HG03521 (cell line): ENCODE measurements around the gene FAM20A.
"Not testable (repeated sequence)": the region's sequence is repeated elsewhere in the genome, so short reads cannot be mapped to it uniquely, and the experiment has no call there.

Experiments
- ATAC-seq: cut with Tn5 transposase; IDR thresholded peaks from one replicate; pipeline ENCODE4 v1.9.1; 2021; ENCODE audit warnings: mild to moderate bottlenecking, moderate library complexity; ENCODE audit not compliant: unreplicated experiment

FAM20A gene

GRCh38 chr17:68533887-68534694 is 67.1 kb downstream of the FAM20A start:
- ATAC-seq, result no peak

DNA sequence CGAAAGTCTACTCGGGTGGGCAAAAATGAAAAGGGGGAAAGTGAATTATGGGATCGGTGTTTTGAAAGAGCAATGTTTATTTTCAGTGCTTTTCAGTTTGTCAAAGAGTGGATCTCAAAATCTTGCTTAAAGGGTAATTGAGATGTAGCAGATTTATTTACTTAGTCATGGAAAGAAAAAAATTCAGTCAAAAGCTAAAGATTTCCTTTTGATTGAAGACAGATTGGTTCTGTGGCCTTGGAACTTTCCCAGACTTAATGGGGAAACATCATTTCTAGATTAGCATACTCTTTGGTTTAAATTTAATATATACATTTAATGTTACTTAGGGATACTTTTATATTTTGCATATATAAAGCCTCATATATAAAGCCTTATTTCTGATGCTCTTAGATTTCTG is 68.3 kb downstream of the FAM20A start:
- no peak for ATAC-seq

DNA sequence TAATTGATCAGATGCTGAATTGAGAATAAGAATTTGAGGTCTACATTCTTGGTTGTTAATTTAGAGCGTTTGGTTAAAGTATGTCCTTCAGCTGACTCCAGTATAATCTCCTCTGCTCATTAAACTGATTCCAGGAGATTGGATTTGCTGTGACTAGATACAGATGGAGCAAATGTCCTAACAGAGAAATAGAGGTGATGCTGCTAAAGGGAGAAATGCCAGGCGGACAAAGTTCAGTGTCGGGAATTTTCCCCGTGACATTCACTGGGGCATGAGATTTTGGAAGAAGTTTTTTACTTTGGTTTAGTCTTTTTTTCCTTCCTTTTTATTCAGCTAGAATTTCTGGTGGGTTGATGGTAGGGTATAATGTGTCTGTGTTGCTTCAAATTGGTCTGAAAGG is 69.9 kb downstream of the FAM20A start:
- no peak for ATAC-seq

DNA sequence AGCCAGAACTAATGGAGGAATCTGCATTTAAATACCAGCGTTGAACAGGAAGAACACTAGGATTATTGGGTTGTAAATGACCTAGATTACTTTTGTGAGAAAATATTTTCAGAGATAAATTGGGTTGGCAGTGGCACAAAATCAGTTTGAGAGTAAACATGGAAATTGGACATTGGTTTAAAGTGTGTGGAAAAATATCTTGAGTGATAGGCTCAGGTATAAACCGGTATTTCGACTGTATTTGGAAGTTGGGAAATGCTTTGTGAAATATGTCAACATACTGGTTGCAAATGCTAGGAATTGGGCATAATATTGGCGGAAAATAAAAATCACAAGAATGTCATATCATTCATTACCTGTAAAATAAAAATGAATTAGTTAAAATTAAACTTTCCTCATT is 73.9 kb downstream of the FAM20A start:
- no peak for ATAC-seq

DNA sequence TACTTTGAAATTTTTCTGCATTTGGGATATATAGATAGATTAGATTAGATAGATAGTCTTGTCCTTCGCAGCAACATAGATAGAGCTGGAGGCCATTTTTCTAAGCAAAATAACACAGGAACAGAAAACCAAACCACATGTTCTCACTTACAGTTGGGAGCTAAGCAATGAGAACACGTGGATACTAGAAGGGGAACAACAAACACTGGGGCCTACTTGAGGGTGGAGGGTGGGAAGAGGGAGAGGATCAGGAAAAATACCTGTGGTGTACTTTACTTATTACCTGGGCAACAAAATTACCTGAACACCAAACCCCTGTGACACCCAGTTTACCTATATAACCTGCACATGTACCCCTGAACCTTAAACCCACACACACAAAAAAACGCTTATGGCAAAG is 74.6 kb downstream of the FAM20A start:
- ATAC-seq, result no peak

DNA sequence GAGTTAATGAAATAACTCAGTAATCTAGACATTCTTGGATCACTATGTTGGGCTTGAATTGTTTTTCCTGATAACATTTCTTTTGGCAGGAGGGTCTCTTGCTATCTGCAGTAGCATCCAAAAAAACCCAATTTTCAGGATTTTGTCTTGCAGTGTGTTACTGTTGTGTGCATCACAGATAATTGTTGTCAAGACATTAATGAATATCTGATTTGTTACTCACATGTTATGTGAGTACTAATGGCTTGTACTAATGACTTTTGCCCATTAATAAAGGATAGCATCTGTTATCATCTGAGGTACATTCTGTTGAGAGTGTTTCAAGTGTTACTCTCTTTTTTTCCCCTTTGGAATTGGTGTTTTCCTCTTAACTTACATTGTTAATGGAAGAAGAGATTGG is 78.9 kb downstream of the FAM20A start:
- no peak for ATAC-seq

DNA sequence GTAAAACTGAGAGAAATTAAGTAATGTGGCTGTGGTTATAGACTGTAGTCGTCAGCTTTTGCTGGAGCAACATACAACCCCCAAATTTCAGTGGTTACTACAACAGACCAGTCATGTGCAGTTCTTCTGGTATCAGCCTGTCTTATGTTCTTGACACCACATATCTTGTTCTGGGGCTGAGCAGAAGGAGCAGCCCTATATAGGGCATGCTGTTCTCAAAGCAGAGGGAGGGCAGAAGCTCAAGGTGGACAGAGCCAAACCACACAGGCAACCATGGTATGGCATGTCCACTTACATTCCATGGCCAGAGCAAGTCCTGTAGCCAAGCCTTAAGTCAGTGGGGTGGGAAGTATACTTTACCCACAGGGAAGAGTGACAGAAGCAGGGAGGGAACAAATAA is 81.3 kb downstream of the FAM20A start:
- no peak for ATAC-seq

DNA sequence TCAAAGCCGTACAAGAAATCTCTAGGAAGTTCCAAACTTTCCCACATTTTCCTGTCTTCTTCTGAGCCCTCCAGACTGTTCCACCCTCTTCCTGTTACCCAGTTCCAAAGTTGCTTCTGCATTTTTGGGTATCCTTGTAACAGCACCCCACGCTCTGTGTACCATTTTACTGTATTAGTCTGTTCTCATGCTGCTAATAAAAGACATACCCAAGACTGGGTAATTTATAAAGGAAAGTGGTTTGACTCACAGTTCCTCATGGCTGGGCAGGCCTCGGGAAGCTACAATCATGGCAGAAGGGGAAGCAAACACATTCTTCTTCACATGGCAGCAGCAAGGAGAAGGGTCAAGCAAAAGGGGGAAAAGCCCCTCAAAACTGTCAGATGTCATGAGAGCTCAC is 82.1 kb downstream of the FAM20A start:
- not testable (repeated sequence) for ATAC-seq

DNA sequence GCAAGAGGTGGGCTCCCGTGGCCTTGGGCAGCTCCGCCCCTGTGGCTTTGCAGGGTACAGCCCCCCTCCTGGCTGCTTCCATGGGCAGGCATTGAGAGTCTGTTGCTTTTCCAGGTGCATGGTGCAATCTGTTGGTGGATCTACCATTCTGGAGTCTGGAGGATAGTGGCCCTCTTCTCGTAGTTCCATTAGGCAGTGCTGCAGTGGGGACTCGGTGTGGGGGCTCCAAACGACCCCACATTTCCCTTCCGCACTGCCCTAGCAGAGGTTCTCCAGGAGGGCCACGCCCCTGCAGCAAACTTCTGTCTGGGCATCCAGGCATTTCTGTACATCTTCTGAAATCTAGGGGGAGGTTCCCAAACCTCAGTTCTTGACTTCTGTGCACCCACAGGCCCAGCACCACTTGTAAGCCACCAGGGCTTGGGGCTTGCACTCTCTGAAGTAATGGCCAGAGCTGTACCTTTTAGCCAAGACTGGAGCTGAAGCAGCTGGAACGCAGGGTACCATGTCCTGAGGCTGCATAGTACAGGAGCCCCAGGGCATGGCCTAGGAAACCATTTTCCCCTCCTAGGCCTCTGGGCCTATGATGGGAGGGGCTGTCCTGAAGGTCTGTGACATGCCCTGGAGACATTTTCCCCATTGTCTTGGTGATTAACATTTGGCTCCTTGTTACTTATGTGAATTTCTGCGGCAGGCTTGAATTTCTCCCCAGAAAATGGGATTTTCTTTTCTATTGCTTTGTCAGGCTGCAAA is 82.9 kb downstream of the FAM20A start:
- ATAC-seq, result no peak

DNA sequence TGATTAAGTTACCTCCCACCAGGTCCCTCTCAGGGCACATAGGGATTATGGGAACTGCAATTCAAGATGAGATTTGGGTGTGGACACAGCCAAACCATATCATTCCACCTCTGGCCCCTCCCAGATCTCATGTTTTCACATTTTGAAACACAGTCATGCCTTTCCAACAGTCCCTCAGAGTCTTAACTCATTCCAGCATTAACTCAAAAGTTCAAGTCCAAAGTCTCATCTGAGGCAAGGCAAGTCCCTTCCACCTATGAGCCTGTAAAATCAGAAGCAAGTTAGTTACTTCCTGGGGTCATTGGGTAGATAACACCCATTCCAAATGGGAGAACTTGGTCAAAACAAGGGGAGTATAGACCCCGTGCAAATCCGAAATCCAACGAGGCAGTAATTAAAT is 83.6 kb downstream of the FAM20A start:
- ATAC-seq, result not testable (repeated sequence)

- ATAC-seq, result no peak
These were observed 84.4 kb downstream of the FAM20A start for GRCh38 chr17:68516732-68517131.

DNA sequence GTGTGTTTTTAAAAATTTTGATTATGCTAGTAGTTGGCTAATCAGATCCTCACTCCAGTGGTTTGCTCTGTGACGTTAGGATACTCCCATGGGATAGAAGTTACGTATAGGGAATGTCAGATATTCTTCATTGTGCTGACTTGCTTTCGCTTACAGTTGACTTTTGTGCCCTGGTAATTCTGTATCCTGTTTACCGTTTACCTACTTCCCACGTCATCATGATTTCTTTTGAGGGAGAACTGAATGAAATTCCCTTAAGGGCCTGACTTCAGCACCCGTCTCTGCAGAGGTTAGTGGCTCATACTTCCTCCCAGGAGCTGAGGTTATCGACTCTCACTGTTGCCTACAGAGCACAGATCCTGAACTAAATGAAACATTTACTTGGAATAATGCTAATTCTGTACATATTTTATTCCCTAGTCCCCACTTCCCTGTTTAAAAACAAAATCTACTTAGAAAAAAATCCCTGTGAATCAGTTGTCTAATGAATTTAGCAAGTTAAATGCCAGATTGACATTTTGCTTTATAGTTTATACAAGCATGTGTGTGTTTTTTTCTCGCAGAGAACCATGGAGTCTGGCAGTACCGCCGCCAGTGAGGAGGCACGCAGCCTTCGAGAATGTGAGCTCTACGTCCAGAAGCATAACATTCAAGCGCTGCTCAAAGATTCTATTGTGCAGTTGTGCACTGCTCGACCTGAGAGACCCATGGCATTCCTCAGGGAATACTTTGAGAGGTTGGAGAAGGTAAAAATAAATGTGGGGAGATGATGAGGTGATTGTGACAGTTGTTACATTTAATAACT is 86.1 kb downstream of the FAM20A start:
- ATAC-seq, result no peak

DNA sequence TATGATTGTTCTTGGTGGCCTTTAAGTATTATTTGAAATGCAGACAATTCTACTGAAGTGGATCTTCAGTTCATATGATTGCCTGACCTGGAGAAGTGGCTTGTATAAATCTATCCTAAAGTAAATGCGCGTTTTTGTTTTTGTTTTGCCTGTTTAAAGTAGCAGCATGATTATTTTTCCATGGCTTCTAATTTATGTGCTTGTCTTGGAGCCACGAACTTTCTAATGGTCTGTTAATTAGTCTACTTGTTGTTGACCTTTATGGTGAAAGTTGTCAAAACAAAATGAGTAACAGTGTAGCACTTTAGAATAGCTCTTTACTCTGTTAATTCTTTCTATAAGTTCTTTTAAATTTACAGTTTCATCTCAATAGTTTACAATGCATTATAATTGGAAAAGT is 87.2 kb downstream of the FAM20A start:
- ATAC-seq, result no peak

GRCh38 chr17:68512960-68513474 is 88.2 kb downstream of the FAM20A start:
- ATAC-seq, result no peak

DNA sequence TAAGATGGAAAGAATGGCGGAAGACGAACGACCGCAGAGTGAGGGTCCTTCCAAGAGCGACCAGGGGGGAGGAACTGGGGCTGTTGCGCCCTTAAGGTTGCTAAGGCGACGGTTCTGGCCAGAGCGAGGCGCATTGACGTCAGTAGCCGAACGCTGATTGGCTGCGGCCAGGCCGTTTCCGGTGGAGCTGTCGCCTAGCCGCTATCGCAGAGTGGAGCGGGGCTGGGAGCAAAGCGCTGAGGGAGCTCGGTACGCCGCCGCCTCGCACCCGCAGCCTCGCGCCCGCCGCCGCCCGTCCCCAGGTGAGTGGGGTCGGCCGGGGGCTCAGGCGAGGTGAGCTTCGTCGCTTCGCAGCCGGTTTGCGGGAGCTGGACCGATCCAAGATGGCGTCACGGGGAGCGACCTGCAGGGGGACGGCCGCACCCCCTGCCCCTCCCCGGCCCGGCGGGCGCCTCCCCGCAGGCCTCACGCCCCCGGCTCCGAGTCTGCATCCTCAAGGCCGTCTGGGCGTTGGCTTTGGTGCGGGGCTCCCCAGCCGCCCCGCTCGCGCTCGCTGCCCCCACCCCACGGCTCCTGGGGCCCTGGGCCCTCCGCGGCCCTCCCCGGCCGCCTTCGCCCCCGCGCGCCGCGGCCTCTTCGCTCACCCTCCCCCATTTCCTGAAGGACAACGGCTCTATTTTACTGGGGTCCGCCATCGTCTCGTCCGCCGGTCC is 88.8 kb downstream of the FAM20A start, which contains the start of gene PRKAR1A:
Gene PRKAR1A, plus strand, starts transcription at position 184 of the 713 bp plus-strand sequence. CDS start 2,970 bp downstream, outside the sequence.
- peak; percentile 88 for ATAC-seq

DNA sequence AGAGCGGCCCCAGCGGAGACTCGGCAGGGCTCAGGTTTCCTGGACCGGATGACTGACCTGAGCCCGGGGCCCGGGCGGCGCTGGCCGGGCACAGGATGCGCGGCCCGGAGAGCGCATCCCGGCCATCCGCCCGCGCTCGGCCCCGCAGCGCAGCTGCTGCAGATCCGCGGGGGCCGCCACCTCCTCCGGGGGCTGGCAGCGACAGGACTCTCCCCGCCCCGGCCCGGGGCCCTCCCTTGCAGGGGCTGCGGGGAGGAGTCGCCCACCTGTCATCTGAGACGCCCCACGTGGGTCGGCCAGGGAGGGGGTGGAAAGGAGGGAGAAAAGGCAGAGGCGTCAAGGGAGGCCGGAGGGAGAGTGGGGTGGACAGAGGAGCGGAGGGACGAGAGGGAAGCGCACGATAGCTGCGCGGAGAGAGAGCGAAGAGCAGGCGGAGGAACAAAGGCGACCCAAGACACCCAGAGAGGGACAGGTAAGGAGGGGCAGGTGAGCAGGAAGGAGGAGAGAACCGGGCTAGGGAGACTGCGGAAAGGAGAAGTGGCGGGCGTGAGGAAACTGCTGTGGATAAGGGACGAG is 89.4 kb downstream of the FAM20A start:
- peak; percentile 42 for ATAC-seq

DNA sequence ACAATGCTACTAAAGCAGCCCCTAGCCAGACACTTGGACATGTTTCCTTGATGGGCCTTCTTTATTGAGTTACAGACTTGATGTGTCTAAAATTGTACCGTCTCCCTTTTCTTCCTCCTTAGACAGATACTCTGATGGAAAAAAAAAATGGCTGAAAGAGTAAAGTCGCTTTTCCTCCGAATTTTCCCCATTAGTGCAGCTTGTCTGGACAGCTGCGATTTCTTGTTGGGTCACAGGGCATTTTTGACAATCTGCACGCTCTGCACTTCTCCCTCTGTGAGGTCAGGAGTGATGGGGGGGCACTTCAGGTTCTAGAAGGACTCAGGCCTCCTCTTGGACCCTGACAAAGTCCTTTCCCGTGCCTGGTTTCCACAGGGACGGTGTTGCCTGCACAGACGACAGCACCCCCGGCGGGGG is 89.9 kb downstream of the FAM20A start:
- no peak for ATAC-seq

DNA sequence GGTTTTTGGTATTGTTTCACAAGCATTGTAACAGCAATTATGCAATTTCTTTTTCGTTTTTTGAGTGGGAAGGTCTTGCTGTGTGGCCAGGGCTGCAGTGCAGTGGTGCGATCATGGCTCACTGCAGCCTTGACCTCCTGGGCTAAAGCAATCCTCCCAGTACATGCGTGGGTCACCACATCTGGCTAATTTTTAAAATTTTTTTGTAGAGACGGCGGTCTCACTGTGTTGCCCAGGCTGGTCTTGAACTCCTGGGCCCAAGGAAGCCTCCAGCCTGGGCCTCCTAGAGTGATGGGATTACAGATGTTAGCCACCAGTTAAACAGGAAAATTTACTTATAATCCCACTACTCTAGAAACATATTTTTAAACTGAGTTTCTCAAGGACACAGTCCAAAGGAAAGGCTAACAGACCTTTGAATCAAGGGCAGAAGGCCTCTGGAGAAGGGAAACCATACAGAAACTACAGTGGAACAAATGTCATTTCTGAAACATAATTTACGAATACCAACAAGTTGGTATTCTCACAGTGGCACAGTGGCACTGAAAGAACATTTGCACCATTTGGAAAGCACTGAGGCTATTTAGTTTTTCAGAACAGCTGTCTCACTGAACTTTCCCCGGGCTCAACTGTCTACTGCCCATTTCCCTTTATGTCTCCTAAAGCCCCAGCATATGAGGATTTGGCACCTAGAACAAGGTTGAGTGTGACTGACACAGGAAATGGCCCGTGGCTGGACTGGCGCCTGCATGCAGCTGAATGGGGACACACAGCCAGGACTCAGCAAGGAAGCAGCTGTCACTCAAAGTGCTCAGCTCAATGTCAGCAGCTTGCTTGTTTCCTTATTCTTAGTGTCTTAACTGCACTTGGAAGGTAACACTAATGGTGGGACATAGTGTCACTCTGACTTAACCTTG is 91.8 kb downstream of the FAM20A start:
- ATAC-seq, result no peak

GRCh38 chr17:68507576-68507975 is 93.6 kb downstream of the FAM20A start:
- no peak for ATAC-seq
